ENCODE results near the gene PMAIP1.
"Not testable (repeated sequence)": the region's sequence is repeated elsewhere in the genome, so short reads cannot be mapped to it uniquely, and the experiment has no call there.

The PMAIP1 gene

GRCh38 chr18:59899298-59900221, at the start of gene PMAIP1:
Gene PMAIP1 (plus strand): TSS chr18:59899996. CDS start chr18:59900178, 182 bp downstream.
- DNase-seq: peak; percentile 30 to 80 (median 54)
- intact Hi-C loops (cut with DNase I): no loop called here

- no peak for DNase-seq
- intact Hi-C loops (cut with DNase I): no loop called here
Observed at GRCh38 chr18:59851784-59852399, 47.9 kb upstream of the PMAIP1 start.

- intact Hi-C loops (cut with DNase I): no loop called here
Observed at GRCh38 chr18:59852548-59852947, 47.2 kb upstream of the PMAIP1 start.

GRCh38 chr18:59853380-59853779, 46.4 kb upstream of the PMAIP1 start:
- no peak for DNase-seq
- intact Hi-C loops (cut with DNase I): no loop called here

More at GRCh38 chr18:59852548-59852947, 47.2 kb upstream of the PMAIP1 start:
- no peak for DNase-seq

- DNase-seq; intact Hi-C loops (cut with DNase I): not testable (repeated sequence)
Observed at GRCh38 chr18:59853988-59854387, 45.8 kb upstream of the PMAIP1 start.

GRCh38 chr18:59861009-59861408, 38.8 kb upstream of the PMAIP1 start:
- no peak for DNase-seq
- intact Hi-C loops (cut with DNase I): no loop called here

GRCh38 chr18:59861963-59862819, 37.6 kb upstream of the PMAIP1 start:
- intact Hi-C loops (cut with DNase I): no loop called here
- no peak for DNase-seq

- intact Hi-C loops (cut with DNase I): no loop called here
Observed at GRCh38 chr18:59865241-59865986, 34.4 kb upstream of the PMAIP1 start.

GRCh38 chr18:59866551-59867269, 33.1 kb upstream of the PMAIP1 start:
- intact Hi-C loops (cut with DNase I): no loop called here
- no peak for DNase-seq

More at GRCh38 chr18:59865241-59865986, 34.4 kb upstream of the PMAIP1 start:
- DNase-seq: no peak

- no peak for DNase-seq
- intact Hi-C loops (cut with DNase I): no loop called here
Observed at GRCh38 chr18:59867337-59868104, 32.3 kb upstream of the PMAIP1 start.

GRCh38 chr18:59870623-59871130, 29.1 kb upstream of the PMAIP1 start:
- intact Hi-C loops (cut with DNase I): no loop called here
- no peak for DNase-seq

- intact Hi-C loops (cut with DNase I): no loop called here
- no peak for DNase-seq
Observed at GRCh38 chr18:59871711-59872362, 28.0 kb upstream of the PMAIP1 start.

GRCh38 chr18:59873641-59874040, 26.2 kb upstream of the PMAIP1 start:
- no peak for DNase-seq
- intact Hi-C loops (cut with DNase I): no loop called here

- intact Hi-C loops (cut with DNase I): no loop called here
- no peak for DNase-seq
Observed at GRCh38 chr18:59874166-59874565, 25.6 kb upstream of the PMAIP1 start.

- DNase-seq: no peak
- intact Hi-C loops (cut with DNase I): no loop called here
Observed at GRCh38 chr18:59876310-59876626, 23.5 kb upstream of the PMAIP1 start.

GRCh38 chr18:59877361-59877760, 22.4 kb upstream of the PMAIP1 start:
- DNase-seq: no peak
- intact Hi-C loops (cut with DNase I): no loop called here

GRCh38 chr18:59878644-59879043, 21.2 kb upstream of the PMAIP1 start:
- peak in 1 of 42 donors; percentile 2 for DNase-seq
- intact Hi-C loops (cut with DNase I): no loop called here

Data from head of caudate nucleus (tissue), 42 donors.